NT2/D1 (cell line): Measurements from ENCODE around the gene HOXB2.

ENCODE experiments used
- SUZ12 ChIP-seq: IDR thresholded peaks from 2 replicates; pipeline ENCODE4 v1.6.1; 2011; ENCODE audit not compliant: insufficient read length, insufficient read depth; ENCODE audit errors: extremely low read depth
- YY1 ChIP-seq: IDR thresholded peaks from 2 replicates; pipeline ENCODE4 v1.6.1; 2011; ENCODE audit not compliant: insufficient read length, insufficient read depth
- ZNF274 ChIP-seq: IDR thresholded peaks from 2 replicates; pipeline ENCODE4 v1.6.1; 2011; ENCODE audit warnings: mild to moderate bottlenecking, low read depth, low read length

GRCh38 chr17:48556229-48556575 is 11.3 kb upstream of the HOXB2 start:
- TF ChIP-seq YY1 (no peak), ZNF274 (no peak), SUZ12 (no peak)
